ENCODE data around the gene MFAP4.

MFAP4 gene

DNA sequence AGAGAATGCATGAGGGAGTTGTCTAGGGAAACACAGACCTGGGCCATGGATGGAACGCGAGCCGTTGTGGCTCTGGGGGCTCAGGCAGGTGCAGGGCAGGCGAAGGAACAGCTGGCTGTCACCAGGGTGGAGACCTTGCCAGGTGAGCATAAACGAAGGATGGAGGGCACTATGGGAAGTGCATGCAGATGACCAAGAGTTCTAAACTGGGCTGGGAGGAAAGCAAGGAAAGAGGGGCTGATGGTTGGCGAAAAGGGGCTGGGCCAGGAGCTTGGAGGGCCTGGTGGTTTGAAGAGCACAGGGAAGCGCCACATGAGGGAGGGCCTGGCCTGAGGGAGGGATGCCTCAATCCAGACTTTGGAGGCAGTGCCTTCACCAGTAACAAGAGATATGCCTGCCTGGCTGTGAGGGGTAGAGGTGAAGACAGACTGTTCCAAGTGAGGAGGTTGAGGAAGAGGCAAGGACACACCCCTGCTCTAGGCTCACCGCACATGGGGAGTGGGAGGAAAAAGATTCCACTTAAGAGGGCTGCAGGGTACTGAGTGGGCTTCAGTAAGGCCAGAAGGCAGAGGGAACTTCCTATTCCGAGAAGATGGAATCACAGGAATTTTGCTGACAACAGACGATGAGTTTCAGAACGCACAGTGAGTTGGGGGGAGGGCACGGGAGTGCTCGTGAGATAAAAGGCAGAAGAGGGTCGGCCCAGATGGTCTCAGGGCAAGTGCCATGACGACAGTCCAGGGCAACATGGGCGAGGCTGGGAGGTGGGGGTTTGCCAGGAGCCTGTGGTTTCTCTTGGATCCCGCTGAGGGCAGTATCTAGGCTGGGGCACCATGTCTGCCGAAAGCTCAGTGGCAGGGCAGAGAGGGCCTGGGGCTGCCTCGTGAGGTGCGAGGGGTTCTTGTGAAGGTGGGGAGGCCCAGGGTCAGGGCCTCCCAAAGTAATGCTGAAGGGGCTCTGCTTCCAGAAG lies 45.1 kb downstream of the MFAP4 start:
- H3K27ac ChIP-seq (ENCODE audit: low read length): no peak overlapping the region
- WGBS (ENCODE audit: insufficient coverage, insufficient read length): no CpG with 5 or more reads among the region's 20 CpGs
- no peaks in the 10 kb centered on the region for H3K9me3 ChIP-seq (ENCODE audit: control insufficient read depth, insufficient read depth, low read length)
- no peak overlapping the region for H3K4me3 ChIP-seq (ENCODE audit: low read length)
- peaks cover 8% of the 10 kb centered on the region; the same call in 1 of the 2 replicates for H3K4me1 ChIP-seq (ENCODE audit: control insufficient read depth, insufficient read depth, low read length)
- no peaks in the 10 kb centered on the region; the same call in 1 of the 2 replicates for H3K36me3 ChIP-seq (ENCODE audit: control insufficient read depth, insufficient read depth, low read length)
- no peak for DNase-seq (ENCODE audit: low read depth, low spot score)
- no peaks in the 10 kb centered on the region for H3K27me3 ChIP-seq (ENCODE audit: control insufficient read depth, insufficient read depth, low read length)

DNA sequence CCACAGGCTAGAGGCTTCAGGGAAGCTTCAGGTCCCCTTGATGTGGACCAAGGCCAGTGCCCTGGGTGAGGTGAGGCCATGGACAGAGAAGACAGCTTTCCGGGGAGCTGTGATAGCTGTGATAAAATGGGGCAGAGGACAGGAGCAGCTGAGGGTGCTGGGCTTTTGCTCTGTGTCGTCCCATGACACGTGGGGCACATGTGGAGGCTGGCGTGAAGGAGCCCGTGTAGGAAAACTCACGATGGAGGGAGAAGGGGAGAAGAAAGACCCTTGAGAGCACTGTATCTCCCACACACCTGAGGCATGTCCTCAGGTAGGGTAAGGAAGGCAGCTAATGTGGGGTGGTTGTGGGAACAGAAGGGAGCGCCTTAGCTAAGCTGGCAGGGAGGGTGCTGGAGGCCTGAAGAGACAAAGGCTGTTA lies 45.8 kb downstream of the MFAP4 start:
- no peaks in the 10 kb centered on the region; the same call in 1 of the 2 replicates for H3K36me3 ChIP-seq (ENCODE audit: control insufficient read depth, insufficient read depth, low read length)
- H3K27ac ChIP-seq (ENCODE audit: low read length): no peak overlapping the region
- no peaks in the 10 kb centered on the region for H3K27me3 ChIP-seq (ENCODE audit: control insufficient read depth, insufficient read depth, low read length)
- peaks cover 8% of the 10 kb centered on the region; the same call in 1 of the 2 replicates for H3K4me1 ChIP-seq (ENCODE audit: control insufficient read depth, insufficient read depth, low read length)
- no peak for DNase-seq (ENCODE audit: low read depth, low spot score)
- WGBS (ENCODE audit: insufficient coverage, insufficient read length): no CpG with 5 or more reads among the region's 7 CpGs
- no peak overlapping the region for H3K4me3 ChIP-seq (ENCODE audit: low read length)
- H3K9me3 ChIP-seq (ENCODE audit: control insufficient read depth, insufficient read depth, low read length): no peaks in the 10 kb centered on the region

DNA sequence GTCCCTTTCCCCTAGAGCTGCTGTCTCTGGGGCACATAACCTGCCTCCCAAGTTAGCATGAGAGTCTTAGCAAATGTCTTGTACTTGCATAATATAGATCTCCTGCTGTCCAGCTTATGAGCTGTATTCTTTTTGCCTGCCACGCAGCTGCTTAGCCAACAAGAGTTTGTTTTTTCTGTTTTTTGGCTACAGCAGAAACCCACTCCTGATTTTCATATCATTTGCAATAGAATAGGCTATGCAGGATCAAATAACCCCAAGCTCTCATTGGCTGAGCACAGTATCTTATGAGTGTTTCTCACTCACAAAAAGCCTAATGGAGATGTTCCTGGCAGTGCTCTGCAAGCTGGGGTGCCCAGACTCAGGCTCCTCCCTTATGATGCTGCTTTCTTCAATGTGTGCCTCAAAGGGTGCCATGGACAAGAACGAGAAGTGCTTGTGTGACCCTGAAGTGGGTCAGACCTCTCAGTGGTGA lies 47.6 kb downstream of the MFAP4 start:
- Histone ChIP-seq H3K27ac (ENCODE audit: low read length) (no peak overlapping the region), H3K9me3 (ENCODE audit: control insufficient read depth, insufficient read depth, low read length) (no peaks in the 10 kb centered on the region), H3K27me3 (ENCODE audit: control insufficient read depth, insufficient read depth, low read length) (no peaks in the 10 kb centered on the region), H3K4me3 (ENCODE audit: low read length) (no peak overlapping the region), H3K36me3 (ENCODE audit: control insufficient read depth, insufficient read depth, low read length) (no peaks in the 10 kb centered on the region), H3K4me1 (ENCODE audit: control insufficient read depth, insufficient read depth, low read length) (peaks cover 8% of the 10 kb centered on the region; the same call in 1 of the 2 replicates)
- DNase-seq (ENCODE audit: low read depth, low spot score): no peak
- WGBS (ENCODE audit: insufficient coverage, insufficient read length): no CpG with 5 or more reads among the region's 2 CpGs

DNA sequence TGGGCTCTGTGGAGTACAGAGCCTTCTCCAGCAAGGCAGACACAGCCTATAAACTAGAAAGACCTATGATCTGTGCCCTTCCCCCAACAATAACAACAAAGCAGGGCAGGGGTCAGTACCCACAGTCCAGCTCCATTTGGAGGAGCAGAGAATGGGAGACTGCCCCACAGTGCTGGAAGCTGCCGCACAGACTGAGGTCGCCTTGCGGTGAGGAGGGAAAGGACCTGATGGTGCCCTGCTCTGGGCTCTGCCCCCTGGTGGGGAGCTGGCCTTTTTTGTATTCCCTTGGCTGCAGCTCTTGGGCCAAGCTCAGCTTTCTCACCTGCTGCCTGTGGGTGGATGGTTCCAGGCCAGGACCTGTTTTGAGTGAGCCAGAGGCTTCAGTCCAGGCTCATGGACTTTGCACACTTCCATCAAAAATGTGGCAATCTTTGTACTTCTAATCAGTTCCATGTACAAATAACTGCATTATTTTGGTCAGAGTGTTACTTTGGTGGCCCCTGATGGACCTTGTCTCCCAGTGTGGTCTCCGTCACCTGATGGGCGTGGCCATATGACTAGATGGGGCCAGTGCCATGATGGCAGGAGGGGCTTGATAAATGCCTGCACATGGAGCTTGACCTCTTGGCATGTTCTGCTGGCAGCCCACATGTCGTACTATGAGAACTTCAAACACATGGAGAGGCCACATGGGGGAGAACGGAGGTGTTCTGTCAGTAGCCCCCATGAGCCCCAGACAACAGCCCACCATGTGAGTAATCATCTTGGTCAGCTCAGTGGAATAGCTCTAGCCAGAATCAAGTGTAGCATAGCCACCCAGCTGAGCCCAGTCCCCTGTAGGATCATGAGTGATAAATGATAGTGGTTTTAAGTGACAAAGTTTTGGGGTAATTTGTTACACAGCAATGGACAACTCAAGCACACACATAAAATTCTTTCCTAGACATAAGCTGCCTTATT lies 48.7 kb downstream of the MFAP4 start:
- no peak overlapping the region for H3K4me3 ChIP-seq (ENCODE audit: low read length)
- H3K36me3 ChIP-seq (ENCODE audit: control insufficient read depth, insufficient read depth, low read length): no peaks in the 10 kb centered on the region
- DNase-seq (ENCODE audit: low read depth, low spot score): peak; percentile 61
- no peak overlapping the region for H3K27ac ChIP-seq (ENCODE audit: low read length)
- no peaks in the 10 kb centered on the region for H3K27me3 ChIP-seq (ENCODE audit: control insufficient read depth, insufficient read depth, low read length)
- H3K4me1 ChIP-seq (ENCODE audit: control insufficient read depth, insufficient read depth, low read length): peaks cover 8% of the 10 kb centered on the region; the same call in 1 of the 2 replicates
- no peaks in the 10 kb centered on the region for H3K9me3 ChIP-seq (ENCODE audit: control insufficient read depth, insufficient read depth, low read length)
- no CpG with 5 or more reads among the region's 7 CpGs for WGBS (ENCODE audit: insufficient coverage, insufficient read length)

DNA sequence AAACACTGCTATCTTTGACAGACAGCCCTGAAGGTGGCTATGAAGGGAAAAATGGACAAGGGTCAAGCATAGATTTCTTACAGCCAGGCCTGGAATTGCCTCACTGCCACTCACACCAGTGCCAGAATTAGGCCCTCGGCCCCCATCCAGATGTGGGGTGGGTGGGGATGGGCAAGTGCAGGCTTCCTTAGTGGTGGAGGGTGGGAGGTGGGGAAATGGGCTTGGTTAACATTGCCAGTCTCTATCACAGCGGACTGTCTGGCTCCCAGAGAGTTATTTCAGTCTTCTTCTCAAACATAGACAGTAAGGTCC lies 49.3 kb downstream of the MFAP4 start:
- Histone ChIP-seq H3K27me3 (ENCODE audit: control insufficient read depth, insufficient read depth, low read length) (no peaks in the 10 kb centered on the region), H3K4me1 (ENCODE audit: control insufficient read depth, insufficient read depth, low read length) (peaks cover 8% of the 10 kb centered on the region; the same call in 1 of the 2 replicates), H3K4me3 (ENCODE audit: low read length) (no peak overlapping the region), H3K27ac (ENCODE audit: low read length) (no peak overlapping the region), H3K36me3 (ENCODE audit: control insufficient read depth, insufficient read depth, low read length) (no peaks in the 10 kb centered on the region), H3K9me3 (ENCODE audit: control insufficient read depth, insufficient read depth, low read length) (no peaks in the 10 kb centered on the region)
- WGBS (ENCODE audit: insufficient coverage, insufficient read length): no CpG with 5 or more reads among the region's 2 CpGs
- no peak for DNase-seq (ENCODE audit: low read depth, low spot score)

DNA sequence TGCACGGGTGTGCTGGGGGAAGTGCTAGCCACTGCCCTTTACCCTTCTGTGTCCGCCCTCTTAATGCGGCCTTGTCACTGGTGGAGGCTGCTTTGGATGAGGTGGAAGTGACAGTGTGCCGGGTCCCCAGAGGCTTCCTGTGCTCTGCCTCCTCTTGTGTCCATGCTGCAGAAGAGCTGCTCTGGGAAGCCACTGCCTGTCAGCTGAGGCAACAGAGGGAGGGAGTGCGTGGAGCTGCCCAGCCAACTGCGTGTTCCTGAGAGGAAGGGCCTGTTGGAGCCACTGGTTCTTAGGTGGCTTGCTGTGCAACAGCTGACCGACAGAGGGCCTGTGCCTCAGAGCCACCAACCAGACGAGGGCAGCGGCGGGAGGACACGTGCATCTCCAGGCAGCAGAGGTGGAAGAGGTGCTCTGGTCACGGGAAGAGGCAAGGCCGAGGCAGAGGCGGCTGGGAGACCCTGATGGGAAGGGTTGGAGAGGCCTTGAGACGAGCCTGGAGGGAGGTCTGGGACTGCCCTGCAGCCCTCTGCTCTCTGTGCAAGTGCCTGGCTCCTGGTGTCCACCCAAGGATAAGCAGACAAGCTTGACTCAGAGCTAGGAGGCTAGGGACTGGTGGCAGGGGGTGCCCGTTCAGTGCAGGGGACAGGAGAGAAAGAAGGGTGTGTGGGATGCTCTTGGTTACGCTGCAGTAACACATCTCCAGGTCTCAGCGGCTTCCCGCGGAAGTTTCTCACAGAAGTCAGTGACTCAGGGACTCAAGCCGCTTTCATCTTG lies 49.9 kb downstream of the MFAP4 start:
- DNase-seq (ENCODE audit: low read depth, low spot score): no peak
- H3K27ac ChIP-seq (ENCODE audit: low read length): no peak overlapping the region
- H3K4me1 ChIP-seq (ENCODE audit: control insufficient read depth, insufficient read depth, low read length): peaks cover 8% of the 10 kb centered on the region; the same call in 1 of the 2 replicates
- no peaks in the 10 kb centered on the region for H3K27me3 ChIP-seq (ENCODE audit: control insufficient read depth, insufficient read depth, low read length)
- no peaks in the 10 kb centered on the region for H3K36me3 ChIP-seq (ENCODE audit: control insufficient read depth, insufficient read depth, low read length)
- WGBS (ENCODE audit: insufficient coverage, insufficient read length): no CpG with 5 or more reads among the region's 21 CpGs
- no peaks in the 10 kb centered on the region for H3K9me3 ChIP-seq (ENCODE audit: control insufficient read depth, insufficient read depth, low read length)
- H3K4me3 ChIP-seq (ENCODE audit: low read length): no peak overlapping the region

DNA sequence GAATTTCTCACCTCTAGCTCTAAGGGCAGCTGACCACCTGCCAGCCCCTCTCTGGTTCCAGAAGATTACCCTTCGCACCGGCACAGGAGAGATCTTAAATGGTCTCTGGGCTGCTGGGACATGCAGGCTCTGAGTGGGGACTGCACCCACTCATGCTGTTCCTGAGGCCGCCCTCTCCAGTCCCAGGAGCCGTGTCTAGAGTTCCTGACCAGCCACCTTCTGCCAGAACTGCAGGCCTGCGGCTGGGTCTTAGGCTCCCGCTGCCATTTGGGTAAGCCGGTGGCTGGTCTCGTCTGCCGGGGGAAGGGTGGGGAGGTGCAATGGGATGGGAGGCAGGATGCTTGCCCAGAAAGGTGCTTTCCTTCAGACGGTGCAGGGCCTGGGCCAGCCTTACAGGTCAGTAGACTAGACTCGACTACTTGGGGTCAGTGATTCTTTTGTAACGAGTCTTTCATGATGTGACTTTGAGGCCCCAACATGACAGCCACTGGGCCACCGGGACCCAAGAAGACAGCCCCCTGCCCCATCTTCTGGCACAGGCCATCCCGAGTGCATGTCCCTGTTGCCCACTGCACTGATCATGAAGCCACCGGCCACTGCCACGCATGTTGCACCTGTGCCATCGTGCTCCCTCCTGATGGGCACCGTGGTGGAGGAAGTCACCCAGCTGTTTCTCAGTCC lies 50.9 kb downstream of the MFAP4 start:
- no peak overlapping the region for H3K27ac ChIP-seq (ENCODE audit: low read length)
- no CpG with 5 or more reads among the region's 18 CpGs for WGBS (ENCODE audit: insufficient coverage, insufficient read length)
- H3K9me3 ChIP-seq (ENCODE audit: control insufficient read depth, insufficient read depth, low read length): no peaks in the 10 kb centered on the region
- no peaks in the 10 kb centered on the region for H3K27me3 ChIP-seq (ENCODE audit: control insufficient read depth, insufficient read depth, low read length)
- DNase-seq (ENCODE audit: low read depth, low spot score): no peak
- H3K4me1 ChIP-seq (ENCODE audit: control insufficient read depth, insufficient read depth, low read length): peaks cover 6% of the 10 kb centered on the region; the same call in 1 of the 2 replicates
- H3K36me3 ChIP-seq (ENCODE audit: control insufficient read depth, insufficient read depth, low read length): no peaks in the 10 kb centered on the region
- H3K4me3 ChIP-seq (ENCODE audit: low read length): no peak overlapping the region

DNA sequence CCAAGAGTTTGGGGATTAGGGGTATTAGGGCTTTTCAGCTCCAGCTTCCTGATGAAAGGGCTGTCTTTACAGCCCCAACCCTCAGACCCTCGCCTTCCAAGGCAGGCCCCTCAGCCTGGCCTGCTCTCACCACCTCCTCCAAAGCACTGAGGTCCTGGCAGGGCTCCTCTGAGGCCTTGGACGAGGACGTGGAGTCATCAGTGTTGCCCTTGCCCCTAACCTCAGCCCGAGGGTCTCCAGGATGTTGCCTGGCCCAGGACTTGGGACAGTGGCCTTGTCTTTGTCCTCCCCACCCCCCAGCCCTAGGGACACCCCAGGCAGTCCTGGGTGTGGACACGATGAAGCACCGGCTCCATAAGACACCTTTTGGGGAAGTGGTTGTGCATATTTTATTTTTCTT lies 52.7 kb downstream of the MFAP4 start:
- no peak overlapping the region for H3K27ac ChIP-seq (ENCODE audit: low read length)
- H3K4me3 ChIP-seq (ENCODE audit: low read length): no peak overlapping the region
- DNase-seq (ENCODE audit: low read depth, low spot score): no peak
- no peaks in the 10 kb centered on the region for H3K36me3 ChIP-seq (ENCODE audit: control insufficient read depth, insufficient read depth, low read length)
- WGBS (ENCODE audit: insufficient coverage, insufficient read length): no CpG with 5 or more reads among the region's 6 CpGs
- H3K9me3 ChIP-seq (ENCODE audit: control insufficient read depth, insufficient read depth, low read length): no peaks in the 10 kb centered on the region
- peaks cover 3% of the 10 kb centered on the region; the same call in 1 of the 2 replicates for H3K4me1 ChIP-seq (ENCODE audit: control insufficient read depth, insufficient read depth, low read length)
- no peaks in the 10 kb centered on the region for H3K27me3 ChIP-seq (ENCODE audit: control insufficient read depth, insufficient read depth, low read length)

DNA sequence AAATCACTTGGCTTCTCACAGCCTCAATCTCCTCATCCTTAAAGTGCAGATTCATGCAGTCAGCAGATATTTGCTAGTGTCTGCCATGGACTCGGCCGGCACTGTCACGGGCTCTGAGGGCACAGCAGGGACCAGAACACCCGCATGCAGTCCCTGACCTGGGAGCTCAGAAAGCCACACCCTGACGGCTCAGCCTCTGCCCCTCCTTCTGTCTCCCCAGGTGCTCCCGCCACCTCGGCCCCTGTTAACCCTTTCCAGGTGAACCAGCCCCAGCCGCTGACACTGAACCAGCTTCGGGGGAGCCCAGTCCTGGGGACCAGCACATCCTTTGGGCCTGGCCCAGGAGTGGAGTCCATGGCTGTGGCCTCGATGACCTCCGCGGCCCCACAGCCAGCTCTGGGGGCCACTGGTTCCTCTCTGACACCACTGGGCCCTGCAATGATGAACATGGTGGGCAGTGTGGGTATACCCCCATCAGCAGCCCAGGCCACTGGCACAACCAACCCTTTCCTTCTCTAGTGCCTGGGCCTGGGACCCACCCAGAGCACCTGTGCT lies 53.2 kb downstream of the MFAP4 start:
- no peaks in the 10 kb centered on the region for H3K27me3 ChIP-seq (ENCODE audit: control insufficient read depth, insufficient read depth, low read length)
- H3K36me3 ChIP-seq (ENCODE audit: control insufficient read depth, insufficient read depth, low read length): no peaks in the 10 kb centered on the region; the same call in 1 of the 2 replicates
- no peaks in the 10 kb centered on the region for H3K9me3 ChIP-seq (ENCODE audit: control insufficient read depth, insufficient read depth, low read length)
- no peak for DNase-seq (ENCODE audit: low read depth, low spot score)
- WGBS (ENCODE audit: insufficient coverage, insufficient read length): no CpG with 5 or more reads among the region's 12 CpGs
- no peak overlapping the region for H3K27ac ChIP-seq (ENCODE audit: low read length)
- peaks cover 3% of the 10 kb centered on the region; the same call in 1 of the 2 replicates for H3K4me1 ChIP-seq (ENCODE audit: control insufficient read depth, insufficient read depth, low read length)
- no peak overlapping the region for H3K4me3 ChIP-seq (ENCODE audit: low read length)

Measured in iPS DF 6.9 (cell line).